ENCODE data around the gene HCFC1R1. TPM values are rescaled to one million over a fixed set of nuclear protein-coding genes. Genes with fewer than 3 reads are reported as not detected.

Gene HCFC1R1
- polyA plus RNA-seq, 1 of the 3 experiments (the other 2 are of a cell fraction): 54.9 TPM

GRCh38 chr16:3022208-3022683, 1.5 kb downstream of the HCFC1R1 start:
- Histone ChIP-seq H3K27ac (ENCODE audit: low read depth in 2 of 2, low read length in 1 of 2) (peak overlapping the region; percentile 94 to 99), H3K4me2 (peak overlapping the region; percentile 99), H3K9ac (peak overlapping the region; percentile 100), H3K36me3 (replicated peaks in 1 of 2; ENCODE audit: control insufficient read depth in 1 of 2, insufficient read depth in 2 of 2, low read length in 1 of 2) (peaks cover 16 to 20% of the 10 kb centered on the region in 2 experiments), H2AFZ (ENCODE audit: low read depth) (no peak overlapping the region), H3K4me1 (ENCODE audit: control insufficient read depth in 1 of 2, insufficient read depth in 2 of 2, low read depth in 1 of 2, low read length in 1 of 2) (peaks cover 8 to 33% of the 10 kb centered on the region in 2 experiments; a peak in 3 of 4 replicates), H3K9me2 (no peaks in the 10 kb centered on the region), H3F3A (replicated peaks; ENCODE audit: insufficient read depth) (peaks cover 45% of the 10 kb centered on the region), H4K20me1 (ENCODE audit: insufficient read depth) (peaks cover 8% of the 10 kb centered on the region), H3K9me3 (no peaks in the 10 kb centered on the region), H3K4me3 (ENCODE audit: low read depth in 2 of 2, low read length in 1 of 2) (peak overlapping the region; percentile 80 to 88; a peak in 3 of 4 replicates), H3K79me2 (ENCODE audit: insufficient read depth) (peaks cover 11% of the 10 kb centered on the region; the same call in 1 of the 2 replicates), H3K27me3 (ENCODE audit: insufficient read depth) (no peaks in the 10 kb centered on the region)
- CTCF ChIA-PET: interaction anchor here (0.9 to 8.5 kb wide), 5 partner anchors 9 to 60 kb away, joined by 3 to 111 read pairs (median 4); no protein-coding TSS in a partner anchor
- POLR2A ChIA-PET: no interaction called here
- DNase-seq: no peak
- WGBS (ENCODE audit: low lambda C conversion rate): 3% methylated on average over 8 of the region's 8 CpGs
- TF ChIP-seq YY1 (IDR thresholded peaks at IDR 0.05; ENCODE audit: low read depth) (no peak), GATA2 (CRISPR knock-in tag; IDR thresholded peaks at IDR 0.05) (no peak), CHD2 (IDR thresholded peaks at IDR 0.05; ENCODE audit: low read length, partially characterized antibody) (no peak), TAF1 (IDR thresholded peaks at IDR 0.05; ENCODE audit: borderline replicate concordance, low read depth, low read length) (peak; percentile 82; the same call in 1 of the 2 replicates), NFIC (IDR thresholded peaks at IDR 0.05; ENCODE audit: borderline replicate concordance) (peak; percentile 77), RAD21 (IDR thresholded peaks at IDR 0.05; ENCODE audit: low read length) (no peak), POLR2AphosphoS5 (IDR thresholded peaks at IDR 0.05; ENCODE audit: low read depth, low read length) (peak; percentile 64; the same call in 1 of the 2 replicates), USF1 (IDR thresholded peaks at IDR 0.05; ENCODE audit: borderline replicate concordance, low read depth) (no peak), IRF3 (IDR thresholded peaks at IDR 0.05; ENCODE audit: low read depth, low read length) (no peak), FOSL2 (IDR thresholded peaks at IDR 0.05; ENCODE audit: borderline replicate concordance, low read depth) (peak; percentile 99), TEAD4 (IDR thresholded peaks at IDR 0.05; ENCODE audit: borderline replicate concordance, insufficient read depth) (peak; percentile 97), MEF2A (IDR thresholded peaks at IDR 0.05; ENCODE audit: borderline replicate concordance, low read depth) (no peak; the same call in 1 of the 2 replicates), MAX (IDR thresholded peaks at IDR 0.05; ENCODE audit: low read depth) (no peak), FOXM1 (IDR thresholded peaks at IDR 0.05; ENCODE audit: low read depth) (0 out of 2 replicates have a peak, but pooled peaks have one; percentile 36), ELF1 (IDR thresholded peaks at IDR 0.05) (no peak), RFX5 (IDR thresholded peaks at IDR 0.05; ENCODE audit: low read length) (no peak), USF2 (IDR thresholded peaks at IDR 0.05; ENCODE audit: borderline replicate concordance, low read depth, low read length) (no peak), PBX3 (IDR thresholded peaks at IDR 0.05) (peak; percentile 48), REST (IDR thresholded peaks at IDR 0.05; ENCODE audit: low read depth, low read length) (0 out of 2 replicates have a peak, but pooled peaks have one; percentile 24), RXRA (IDR thresholded peaks at IDR 0.05; ENCODE audit: borderline replicate concordance, low read depth) (peak; percentile 62; the same call in 1 of the 2 replicates), TCF12 (IDR thresholded peaks at IDR 0.05) (peak; percentile 53; the same call in 1 of the 2 replicates), GABPA (IDR thresholded peaks at IDR 0.05; ENCODE audit: low read depth) (0 out of 2 replicates have a peak, but pooled peaks have one; percentile 7), FOXJ3 (CRISPR knock-in tag; IDR thresholded peaks at IDR 0.05) (no peak), EP300 (IDR thresholded peaks at IDR 0.05; ENCODE audit: borderline replicate concordance in 1 of 2, low read depth in 1 of 2, low read length in 1 of 2) (peak in 1 of 2 experiments; percentile 89; a peak in 2 of 4 replicates)
